ENCODE measurements around the gene CTDSP2.

GRCh38 chr12:57890191-57891115 is 43.9 kb upstream of the CTDSP2 start:
- TF ChIP-seq POLR2A (IDR thresholded peaks at IDR 0.05) (no peak), CTCF (IDR thresholded peaks at IDR 0.05) (no peak)
